Measurements from ENCODE around the gene POLA1. TPM values are rescaled to one million over a fixed set of nuclear protein-coding genes. Genes with fewer than 3 reads are reported as not detected.

The POLA1 gene, protein sequence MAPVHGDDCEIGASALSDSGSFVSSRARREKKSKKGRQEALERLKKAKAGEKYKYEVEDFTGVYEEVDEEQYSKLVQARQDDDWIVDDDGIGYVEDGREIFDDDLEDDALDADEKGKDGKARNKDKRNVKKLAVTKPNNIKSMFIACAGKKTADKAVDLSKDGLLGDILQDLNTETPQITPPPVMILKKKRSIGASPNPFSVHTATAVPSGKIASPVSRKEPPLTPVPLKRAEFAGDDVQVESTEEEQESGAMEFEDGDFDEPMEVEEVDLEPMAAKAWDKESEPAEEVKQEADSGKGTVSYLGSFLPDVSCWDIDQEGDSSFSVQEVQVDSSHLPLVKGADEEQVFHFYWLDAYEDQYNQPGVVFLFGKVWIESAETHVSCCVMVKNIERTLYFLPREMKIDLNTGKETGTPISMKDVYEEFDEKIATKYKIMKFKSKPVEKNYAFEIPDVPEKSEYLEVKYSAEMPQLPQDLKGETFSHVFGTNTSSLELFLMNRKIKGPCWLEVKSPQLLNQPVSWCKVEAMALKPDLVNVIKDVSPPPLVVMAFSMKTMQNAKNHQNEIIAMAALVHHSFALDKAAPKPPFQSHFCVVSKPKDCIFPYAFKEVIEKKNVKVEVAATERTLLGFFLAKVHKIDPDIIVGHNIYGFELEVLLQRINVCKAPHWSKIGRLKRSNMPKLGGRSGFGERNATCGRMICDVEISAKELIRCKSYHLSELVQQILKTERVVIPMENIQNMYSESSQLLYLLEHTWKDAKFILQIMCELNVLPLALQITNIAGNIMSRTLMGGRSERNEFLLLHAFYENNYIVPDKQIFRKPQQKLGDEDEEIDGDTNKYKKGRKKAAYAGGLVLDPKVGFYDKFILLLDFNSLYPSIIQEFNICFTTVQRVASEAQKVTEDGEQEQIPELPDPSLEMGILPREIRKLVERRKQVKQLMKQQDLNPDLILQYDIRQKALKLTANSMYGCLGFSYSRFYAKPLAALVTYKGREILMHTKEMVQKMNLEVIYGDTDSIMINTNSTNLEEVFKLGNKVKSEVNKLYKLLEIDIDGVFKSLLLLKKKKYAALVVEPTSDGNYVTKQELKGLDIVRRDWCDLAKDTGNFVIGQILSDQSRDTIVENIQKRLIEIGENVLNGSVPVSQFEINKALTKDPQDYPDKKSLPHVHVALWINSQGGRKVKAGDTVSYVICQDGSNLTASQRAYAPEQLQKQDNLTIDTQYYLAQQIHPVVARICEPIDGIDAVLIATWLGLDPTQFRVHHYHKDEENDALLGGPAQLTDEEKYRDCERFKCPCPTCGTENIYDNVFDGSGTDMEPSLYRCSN (N-terminal part only)
- 10 to 100 TPM; 12.0 to 15.6 (median 12.5) TPM for total RNA-seq

GRCh38 chrX:24693453-24694202 lies at the start of gene POLA1:
POLA1 (plus strand) TSS chrX:24693918; CDS start chrX:24693962, 44 bp downstream.
- peak; percentile 99 for ATAC-seq
- H3K4me1 ChIP-seq: peaks cover 0 to 15% (median 0%) of the 10 kb centered on the region in 3 donors
- 0% methylated on average over 2 of the region's 70 CpGs; no CpG with 5 or more reads in 1 of the 2 donors for WGBS, 2 donors (ENCODE audit: low coverage in 1 of 2)
- H3K4me3 ChIP-seq: peak within 1 kb of the TSS; percentile 57 to 66
- no peaks in the 10 kb centered on the region for H3K36me3 ChIP-seq
- H3K27ac ChIP-seq: peak within 1 kb of the TSS; percentile 64 to 89 (median 87)
- H3K9me3 ChIP-seq: no peaks in the 10 kb centered on the region
- peak in 1 of 2 donors; percentile 22 for TF ChIP-seq POLR2A (IDR thresholded peaks at IDR 0.05)
- no peak for TF ChIP-seq EP300 (IDR thresholded peaks at IDR 0.05)
- TF ChIP-seq, protein P1, sequence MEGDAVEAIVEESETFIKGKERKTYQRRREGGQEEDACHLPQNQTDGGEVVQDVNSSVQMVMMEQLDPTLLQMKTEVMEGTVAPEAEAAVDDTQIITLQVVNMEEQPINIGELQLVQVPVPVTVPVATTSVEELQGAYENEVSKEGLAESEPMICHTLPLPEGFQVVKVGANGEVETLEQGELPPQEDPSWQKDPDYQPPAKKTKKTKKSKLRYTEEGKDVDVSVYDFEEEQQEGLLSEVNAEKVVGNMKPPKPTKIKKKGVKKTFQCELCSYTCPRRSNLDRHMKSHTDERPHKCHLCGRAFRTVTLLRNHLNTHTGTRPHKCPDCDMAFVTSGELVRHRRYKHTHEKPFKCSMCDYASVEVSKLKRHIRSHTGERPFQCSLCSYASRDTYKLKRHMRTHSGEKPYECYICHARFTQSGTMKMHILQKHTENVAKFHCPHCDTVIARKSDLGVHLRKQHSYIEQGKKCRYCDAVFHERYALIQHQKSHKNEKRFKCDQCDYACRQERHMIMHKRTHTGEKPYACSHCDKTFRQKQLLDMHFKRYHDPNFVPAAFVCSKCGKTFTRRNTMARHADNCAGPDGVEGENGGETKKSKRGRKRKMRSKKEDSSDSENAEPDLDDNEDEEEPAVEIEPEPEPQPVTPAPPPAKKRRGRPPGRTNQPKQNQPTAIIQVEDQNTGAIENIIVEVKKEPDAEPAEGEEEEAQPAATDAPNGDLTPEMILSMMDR (IDR thresholded peaks at IDR 0.05): peak in 2 of 4 experiments; percentile 4 to 32
- no peaks in the 10 kb centered on the region for H3K27me3 ChIP-seq

GRCh38 chrX:24646006-24646405 lies 47.7 kb upstream of the POLA1 start:
- H3K4me3 ChIP-seq: peak overlapping the region; percentile 47 to 49
- peak overlapping the region in 2 of 4 donors; percentile 64 to 70 for H3K27ac ChIP-seq
- TF ChIP-seq POLR2AphosphoS5 (IDR thresholded peaks at IDR 0.05): no peak
- no peak for TF ChIP-seq POLR2A (IDR thresholded peaks at IDR 0.05)
- TF ChIP-seq, protein P1 (IDR thresholded peaks at IDR 0.05): no peak
- TF ChIP-seq EP300 (IDR thresholded peaks at IDR 0.05): no peak
- 7 to 11% methylated on average over 8 to 9 of the region's 10 CpGs for WGBS, 2 donors (ENCODE audit: low coverage in 1 of 2)
- no peaks in the 10 kb centered on the region for H3K27me3 ChIP-seq
- H3K9me3 ChIP-seq: no peaks in the 10 kb centered on the region
- H3K36me3 ChIP-seq: no peaks in the 10 kb centered on the region
- ATAC-seq: no peak
- peaks cover 0 to 5% (median 0%) of the 10 kb centered on the region in 3 donors for H3K4me1 ChIP-seq

DNA sequence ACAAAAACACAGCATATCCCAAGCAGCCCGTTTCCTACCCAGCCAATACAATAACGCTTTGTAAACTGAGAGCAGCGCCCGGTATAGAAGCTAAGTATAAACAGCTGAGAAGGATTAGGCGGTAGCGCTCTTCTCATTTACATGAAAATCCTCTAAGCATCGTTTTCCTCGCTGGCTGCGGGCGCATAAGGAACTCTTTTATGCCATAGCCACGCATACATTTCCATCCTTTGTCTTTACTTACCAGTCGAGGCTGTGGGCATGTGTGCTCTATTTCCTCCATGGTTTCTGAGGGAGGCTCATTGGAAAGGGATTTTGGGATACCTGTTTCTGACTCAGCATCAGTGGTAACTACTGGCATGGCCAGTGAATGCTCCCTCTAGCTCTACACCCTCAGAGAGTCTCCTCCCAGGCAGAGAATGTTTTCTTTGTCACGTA lies 47.0 kb upstream of the POLA1 start:
- no peaks in the 10 kb centered on the region for H3K36me3 ChIP-seq
- H3K27ac ChIP-seq: peak overlapping the region in 3 of 4 donors; percentile 64 to 70 (median 65)
- WGBS, 2 donors (ENCODE audit: low coverage in 1 of 2): 0 to 12% methylated on average over 5 to 12 of the region's 13 CpGs
- no peaks in the 10 kb centered on the region for H3K9me3 ChIP-seq
- peak overlapping the region; percentile 47 to 49 for H3K4me3 ChIP-seq
- H3K27me3 ChIP-seq: no peaks in the 10 kb centered on the region
- ATAC-seq: peak; percentile 28
- peaks cover 0 to 5% (median 0%) of the 10 kb centered on the region in 3 donors for H3K4me1 ChIP-seq
- TF ChIP-seq, protein P1 (IDR thresholded peaks at IDR 0.05): no peak
